Activated CD4-positive, CD25-positive, alpha-beta regulatory T cell treated with anti-CD3 and anti-CD28 coated beads, Interleukin-2, amount 50 U/mL, for 24 hours (primary cell): Measurements from ENCODE around the gene CD38.

Experiments used
- ATAC-seq, 2 donors: fragments of 150-1000 bp; cut with Tn5 transposase; one replicate each; pipeline ENCODE4 v1.10.0; 2021; ENCODE audit warnings: mild to moderate bottlenecking in 1 of 2, moderate library complexity in 1 of 2

Gene CD38

DNA sequence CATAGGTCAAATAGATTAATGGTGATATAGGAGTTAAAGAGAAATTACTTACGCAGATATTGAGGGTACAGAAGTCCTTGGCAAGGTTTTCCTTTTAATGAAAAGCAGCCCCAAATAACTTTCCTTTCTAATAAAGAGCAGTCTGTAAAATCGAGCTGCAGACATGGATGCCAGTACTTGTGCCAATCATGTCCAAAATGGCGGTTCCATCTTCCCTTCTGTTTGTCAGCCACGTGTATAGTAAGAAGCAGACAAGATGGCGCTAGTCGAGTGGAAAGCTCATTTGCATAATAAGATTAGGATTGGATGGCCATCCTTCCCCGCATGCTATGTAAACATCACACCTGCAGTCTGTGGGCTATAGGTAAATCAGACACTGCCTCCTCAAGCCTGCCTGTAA, 92.0 kb downstream of the CD38 start:
- no peak for ATAC-seq

DNA sequence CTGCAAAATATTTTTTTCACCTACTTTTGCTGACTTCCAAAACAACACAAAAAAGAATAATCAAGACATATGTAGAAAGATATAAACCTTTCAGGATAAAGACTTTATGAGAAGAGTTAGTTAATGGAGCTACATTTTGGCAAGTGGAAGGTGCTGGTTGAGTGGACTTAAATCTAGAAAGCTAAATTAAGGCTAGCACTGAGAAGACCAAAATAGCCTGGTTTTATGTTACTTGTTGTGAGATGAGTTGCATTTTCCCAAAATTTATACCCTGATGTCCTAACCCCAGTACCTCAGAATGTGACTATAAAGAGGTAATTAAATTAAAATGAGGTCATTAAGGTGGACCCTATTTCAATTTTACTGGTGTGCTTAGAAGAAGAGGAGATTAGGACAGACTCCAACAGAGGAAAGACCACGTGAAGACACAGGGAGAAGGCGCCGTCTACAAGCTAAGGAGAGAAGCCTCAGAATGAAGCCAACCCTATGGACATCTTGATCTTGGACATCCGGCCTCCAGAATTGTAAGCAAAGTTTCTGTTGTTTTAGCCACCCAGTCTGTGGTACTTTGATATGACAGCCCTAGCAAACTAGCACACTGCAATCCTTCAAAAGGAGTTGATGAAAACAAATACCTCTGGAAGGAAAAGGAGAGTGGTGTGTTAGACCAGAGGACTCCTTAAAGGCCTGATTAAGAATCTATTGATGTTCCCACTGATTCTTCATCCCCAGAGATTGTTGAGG, 93.0 kb downstream of the CD38 start:
- ATAC-seq = no peak

DNA sequence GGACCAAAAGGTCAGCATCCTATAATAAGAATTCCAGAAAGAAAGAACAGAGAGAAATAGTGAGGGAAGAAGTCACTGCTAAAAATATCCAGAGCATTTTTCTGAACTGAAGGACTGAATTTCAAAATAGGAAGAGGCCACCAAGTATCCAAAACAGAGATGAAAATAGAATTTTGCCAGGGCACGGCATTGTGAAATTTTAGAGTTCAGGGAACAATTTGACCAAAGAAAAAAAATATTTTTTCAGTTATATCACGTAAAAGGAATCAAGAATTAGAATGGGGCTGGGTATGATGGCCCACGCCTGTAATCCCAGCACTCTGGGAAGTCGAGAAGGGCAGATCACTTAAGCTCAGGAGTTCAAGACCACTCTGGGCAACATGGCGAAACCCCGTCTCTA, 95.0 kb downstream of the CD38 start:
- ATAC-seq = no peak

DNA sequence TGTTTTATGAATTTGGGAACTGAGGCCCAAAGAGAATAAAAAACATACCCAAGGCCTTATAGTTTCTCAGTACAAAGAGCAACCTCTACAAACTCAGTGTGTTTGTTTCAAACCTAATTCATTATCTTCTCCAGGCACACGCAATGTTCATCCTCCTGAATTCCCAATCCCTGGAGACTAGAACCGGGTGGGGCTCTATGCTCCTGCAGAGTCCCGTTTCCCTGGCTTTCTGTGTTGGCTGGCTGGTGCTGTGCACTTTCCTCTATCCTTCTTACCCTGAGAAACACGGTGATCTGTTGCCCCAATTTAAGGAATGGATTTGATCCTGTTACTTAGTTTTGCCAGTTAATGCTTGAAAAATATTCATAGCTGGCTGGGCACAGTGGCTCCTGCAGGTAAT, 96.5 kb downstream of the CD38 start:
- no peak for ATAC-seq

DNA sequence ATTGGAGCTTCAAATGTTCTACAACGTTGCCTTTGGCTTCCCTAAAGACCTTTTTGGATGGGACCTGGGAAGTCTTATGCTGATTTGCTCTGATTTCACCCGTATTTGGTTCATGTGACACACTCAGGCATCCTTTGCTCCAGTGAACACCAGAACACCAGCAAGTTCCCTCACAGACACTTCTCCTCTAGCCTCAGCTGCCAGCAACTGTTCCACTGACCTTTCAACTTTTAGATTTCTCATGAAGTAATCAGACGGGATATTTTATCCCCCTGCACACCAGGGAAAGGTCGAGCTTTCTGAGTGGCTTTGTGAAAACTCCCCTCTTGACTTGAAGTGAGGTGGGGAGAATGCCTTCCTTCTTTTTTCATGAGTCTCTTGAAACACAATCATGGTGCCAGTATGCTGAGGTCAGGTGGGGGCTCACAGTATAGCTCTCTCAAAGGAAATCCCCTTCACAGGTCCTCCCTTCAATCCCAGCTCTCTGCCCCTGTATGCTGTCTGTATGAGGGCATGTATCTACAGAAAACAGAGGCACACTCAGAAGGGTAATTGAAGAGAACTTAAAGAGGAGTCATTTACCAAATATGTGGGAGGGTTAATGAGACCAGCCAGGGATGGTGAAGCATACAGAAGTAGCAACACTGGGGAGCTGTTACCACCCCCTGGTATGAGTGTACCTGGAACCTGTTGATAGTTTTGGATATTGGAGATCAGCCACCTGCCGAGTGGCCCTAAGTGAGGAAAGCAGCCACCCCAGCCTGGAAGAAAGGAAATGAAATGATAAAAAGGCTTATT, 97.7 kb downstream of the CD38 start:
- no peak for ATAC-seq

DNA sequence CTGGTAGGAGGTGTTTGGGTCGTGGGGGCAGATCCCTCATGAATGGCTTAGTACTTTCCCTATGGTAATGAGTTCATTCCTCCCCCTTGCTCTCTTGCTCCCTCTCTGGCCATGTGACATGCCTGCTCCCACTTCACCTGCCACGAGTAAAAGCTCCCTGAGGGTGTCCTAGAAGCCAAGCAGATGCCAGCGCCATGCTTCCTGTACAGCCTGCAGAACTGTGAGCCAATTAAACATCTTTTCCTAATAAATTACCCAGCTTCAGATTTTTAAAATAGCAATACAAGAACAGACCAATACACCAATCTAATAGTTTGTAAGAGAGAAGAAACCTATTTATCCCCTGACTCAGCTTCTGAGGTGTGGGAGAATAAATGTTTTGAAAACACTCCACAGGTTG, 99.9 kb downstream of the CD38 start:
- no peak for ATAC-seq

DNA sequence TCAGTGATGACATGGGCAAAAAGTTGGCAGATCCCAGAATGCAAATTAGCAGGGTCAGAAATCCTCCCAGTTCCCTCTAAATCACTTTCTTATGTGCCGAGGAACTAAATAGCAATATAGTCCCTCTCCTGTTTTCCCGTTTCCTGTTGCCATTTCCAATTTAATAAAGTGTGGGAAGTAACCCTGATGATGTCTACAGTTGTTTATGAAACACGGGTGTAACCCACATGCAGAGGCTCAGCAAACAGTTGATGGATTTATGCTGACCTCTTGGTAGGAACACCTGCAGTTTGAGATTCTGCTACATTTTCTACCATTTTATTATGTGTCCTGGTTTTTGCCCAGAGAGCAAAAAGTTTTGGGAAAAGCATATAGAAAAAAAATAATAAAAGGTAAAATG, 103.7 kb downstream of the CD38 start:
- no peak for ATAC-seq

DNA sequence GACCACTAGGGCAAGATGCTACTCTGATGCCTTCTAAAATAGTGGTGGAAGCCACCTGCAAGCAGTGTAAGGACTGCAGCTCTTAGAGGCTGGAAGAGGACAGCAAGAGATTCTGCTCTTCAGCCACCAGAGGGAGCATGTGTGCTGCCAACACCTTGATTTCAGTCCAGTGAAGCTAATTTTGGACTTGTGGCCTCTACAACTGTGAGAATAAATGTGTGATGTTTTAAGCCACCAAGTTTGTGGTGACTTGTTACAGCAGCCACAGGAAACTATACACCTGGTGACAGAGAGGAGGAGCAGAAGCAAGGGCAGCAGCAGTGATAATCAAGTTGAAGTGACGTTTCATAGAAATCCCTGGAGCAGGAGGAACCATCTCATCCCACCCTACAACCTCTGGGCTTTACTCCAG, 104.6 kb downstream of the CD38 start:
- ATAC-seq = peak in 1 of 2 donors; percentile 68

DNA sequence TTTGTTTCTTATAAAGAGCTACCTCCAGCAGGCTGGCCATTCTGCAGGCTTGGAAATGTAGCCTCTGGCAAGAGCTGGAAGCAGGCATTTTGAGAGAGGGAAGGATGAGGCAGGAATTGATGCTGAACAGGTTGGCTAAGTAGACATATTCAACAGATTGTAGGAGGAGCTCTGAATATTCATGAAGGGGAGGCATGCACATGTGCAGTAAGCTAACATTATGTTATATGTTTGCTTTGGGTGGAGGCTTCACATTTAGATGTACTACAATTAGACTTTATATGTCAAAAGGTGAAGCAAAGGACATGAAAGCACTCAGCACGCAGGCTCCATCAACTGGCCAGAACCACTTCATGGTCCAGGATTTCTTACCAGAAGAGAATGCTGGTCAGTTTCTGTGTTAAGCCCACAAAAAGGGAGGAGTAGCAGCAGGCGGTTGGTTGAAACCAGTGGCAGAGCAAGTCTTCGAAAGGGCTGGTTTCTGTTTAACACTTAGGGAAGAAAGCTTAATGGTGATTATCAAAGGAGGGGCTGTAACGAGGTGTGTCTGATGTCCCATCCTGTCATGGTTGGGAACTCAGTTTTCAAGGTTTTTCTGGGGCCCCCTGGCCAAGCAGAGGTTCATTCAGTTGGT, 105.6 kb downstream of the CD38 start:
- ATAC-seq = no peak

DNA sequence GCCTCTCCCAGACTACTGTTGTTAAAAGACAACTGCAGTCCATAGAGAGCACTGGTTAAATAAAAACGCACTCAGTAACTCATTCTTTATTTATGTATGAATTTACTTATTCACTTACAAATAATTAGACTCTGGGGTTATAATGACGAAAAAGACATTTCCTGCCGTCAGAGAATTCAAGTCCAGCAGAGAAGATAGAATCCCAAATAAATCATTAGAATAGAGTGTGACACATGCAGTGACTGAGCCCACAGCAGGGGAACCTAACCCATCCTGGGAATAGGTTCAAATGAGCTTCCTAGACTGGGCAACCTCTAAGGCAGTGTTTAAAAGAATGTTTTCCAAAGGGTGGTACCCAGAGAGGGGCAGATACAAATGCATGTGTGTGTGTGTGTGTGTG, 106.5 kb downstream of the CD38 start:
- no peak for ATAC-seq

DNA sequence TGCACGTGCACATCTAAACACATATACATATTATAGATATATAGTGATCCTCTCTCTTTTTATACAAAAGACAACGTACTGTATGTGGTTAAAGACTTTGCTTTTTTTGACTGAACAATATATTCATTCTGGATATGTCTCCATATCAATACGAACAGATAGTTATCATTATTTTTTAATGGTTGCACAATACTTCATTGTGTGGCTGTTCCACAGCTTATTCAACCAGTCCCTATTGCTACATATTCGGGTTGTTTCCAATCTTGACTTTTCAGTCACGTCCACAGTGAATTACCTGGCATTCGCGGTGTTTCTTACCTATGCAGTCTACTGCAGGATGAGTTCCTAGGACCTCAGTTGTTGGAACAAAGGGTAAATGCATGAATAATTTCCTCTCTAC, 107.3 kb downstream of the CD38 start:
- no peak for ATAC-seq

DNA sequence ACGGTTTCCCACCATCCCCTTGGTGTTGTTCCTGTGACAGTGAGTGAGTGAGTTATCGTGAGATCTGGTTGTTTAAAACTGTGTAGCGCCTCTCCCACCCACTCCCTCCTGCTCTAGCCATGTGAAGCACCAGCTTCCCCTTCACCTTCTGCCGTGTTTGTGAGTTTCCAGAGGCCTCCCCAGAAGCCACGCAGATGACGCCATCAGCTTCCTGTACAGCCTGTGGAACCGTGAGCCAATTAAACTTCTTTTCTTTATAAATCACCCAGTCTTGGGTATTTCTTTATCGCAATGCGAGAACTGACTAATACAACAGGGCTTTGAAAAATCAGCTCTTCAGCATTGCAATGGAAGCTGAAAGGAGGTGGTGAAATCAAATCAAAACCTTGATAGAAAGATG, 110.4 kb downstream of the CD38 start:
- no peak for ATAC-seq

DNA sequence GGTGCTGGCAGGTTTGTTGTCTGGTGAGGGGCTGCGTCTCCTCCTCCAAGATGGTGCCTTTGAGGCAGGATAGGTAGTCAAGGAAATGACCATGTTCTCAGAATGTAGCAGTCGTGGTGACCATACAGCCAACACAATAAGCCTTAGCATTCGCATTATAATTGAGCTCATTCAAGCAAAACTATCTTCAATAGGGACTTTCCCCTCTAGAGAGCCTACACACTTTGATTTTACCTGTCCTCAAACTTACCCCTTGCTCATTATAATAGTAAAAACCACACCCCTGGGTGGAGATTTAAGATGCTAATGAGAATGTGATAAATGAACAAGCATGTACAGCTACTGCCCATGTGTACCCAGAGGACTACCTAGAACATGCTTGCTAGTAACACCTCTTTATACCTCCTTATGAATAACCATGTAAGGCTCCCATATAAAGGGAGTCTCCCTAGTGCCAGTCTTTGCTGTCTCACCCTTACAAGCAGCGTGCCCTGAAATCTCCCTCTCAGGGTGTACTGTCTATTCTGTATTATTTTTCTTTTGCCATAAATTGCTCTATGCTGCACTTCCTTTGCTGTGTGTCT, 112.2 kb downstream of the CD38 start:
- no peak for ATAC-seq

DNA sequence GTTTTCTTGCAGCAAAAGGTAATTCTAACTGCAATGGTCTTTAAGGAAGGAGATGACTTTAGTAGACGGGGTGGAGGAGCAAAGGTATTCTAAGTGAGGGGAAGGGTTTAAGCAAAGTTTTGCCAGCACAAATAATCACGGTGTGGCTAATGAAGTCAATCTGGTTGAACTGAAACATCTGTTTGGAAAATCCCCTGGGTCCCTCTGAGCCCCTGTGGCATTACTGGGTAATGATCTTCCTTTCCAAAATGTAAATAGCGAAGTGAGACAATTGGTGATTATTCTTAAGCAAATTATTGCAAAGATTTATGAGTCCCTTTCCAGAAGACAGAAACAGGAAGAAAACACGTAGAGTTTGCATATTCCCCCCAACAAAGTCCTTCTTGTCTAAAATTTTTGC, 113.2 kb downstream of the CD38 start:
- ATAC-seq = no peak

DNA sequence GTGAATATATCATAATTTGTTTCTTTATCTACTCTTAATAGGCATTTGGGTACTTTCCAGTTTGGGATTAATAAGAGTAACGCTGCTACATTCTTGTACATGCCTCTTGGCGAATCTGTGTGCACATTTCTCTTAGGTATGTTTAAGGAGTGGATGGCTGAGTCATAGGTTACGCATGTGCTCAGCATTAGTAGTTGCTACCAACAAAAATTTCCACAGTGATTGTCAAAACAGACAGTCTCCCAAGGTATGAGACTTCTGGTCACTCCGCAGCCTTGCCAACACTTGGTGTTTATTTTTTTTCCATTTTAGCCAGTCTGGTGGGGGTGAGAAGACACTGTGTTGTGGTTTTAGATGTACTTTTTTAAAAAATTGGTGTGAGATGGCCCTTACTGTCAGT, 115.8 kb downstream of the CD38 start:
- no peak for ATAC-seq

DNA sequence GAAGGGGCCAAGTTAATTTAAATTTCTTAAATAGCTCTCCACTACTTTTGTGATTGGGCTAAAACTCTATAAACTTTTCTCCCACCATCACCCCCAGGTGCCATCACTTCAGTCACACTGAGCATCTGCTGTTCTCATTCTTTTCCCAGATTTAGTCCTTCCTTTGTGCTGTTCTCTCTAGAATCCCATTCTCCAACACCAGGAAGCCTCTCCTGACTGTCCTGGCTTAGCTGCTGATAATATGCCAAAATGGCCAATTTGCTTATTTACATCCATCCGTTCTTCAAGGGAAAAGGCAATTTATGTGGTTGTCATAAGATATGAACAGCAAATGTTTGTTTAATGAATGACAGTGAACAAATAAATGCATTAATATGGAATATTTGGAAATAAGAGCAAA, 116.3 kb downstream of the CD38 start:
- ATAC-seq = no peak

DNA sequence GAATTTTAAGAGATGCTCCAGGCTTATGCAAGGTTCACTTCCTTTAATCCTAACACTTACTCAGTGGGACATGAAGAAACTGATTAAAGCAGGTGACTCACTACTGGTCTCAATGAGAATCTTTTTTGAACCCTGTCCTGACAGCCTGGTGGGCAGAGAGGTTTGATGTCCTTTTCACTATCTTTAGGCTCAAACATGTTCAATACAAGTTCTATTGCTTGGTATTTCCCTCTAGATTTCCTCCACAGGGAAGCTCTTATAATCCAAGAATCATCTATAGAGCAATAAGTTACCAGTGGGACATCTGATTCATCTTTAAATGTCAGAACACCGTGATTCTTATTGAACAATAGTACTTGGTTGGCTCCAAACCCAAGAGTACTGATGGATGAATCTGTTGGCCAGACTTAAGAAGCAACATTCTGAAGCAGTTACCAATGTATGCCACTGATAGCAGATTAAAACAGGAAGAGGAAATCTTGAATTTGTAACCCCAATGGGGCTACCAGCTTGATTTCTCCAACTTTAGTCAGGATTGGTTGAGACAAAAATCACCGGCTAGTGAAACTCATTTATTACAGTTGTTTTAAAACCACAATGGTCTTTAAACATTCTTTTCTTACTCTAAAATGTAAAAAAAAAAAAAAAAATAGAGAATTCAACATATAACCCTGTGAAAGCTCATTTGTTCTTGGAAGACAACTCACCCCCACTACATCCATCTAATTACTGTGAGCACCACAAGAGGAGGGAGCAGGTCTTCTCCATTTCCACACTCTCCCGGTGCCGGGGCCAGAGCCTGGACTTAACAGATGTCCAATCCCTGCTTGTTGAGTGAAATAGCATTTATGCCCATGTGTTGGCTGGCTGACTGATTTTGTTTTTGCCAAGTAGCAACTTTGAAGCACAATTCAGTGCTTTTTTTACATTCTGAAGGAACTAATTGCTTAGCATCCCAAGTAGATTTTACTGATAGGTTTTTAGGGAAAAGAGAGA, 117.1 kb downstream of the CD38 start:
- no peak for ATAC-seq

DNA sequence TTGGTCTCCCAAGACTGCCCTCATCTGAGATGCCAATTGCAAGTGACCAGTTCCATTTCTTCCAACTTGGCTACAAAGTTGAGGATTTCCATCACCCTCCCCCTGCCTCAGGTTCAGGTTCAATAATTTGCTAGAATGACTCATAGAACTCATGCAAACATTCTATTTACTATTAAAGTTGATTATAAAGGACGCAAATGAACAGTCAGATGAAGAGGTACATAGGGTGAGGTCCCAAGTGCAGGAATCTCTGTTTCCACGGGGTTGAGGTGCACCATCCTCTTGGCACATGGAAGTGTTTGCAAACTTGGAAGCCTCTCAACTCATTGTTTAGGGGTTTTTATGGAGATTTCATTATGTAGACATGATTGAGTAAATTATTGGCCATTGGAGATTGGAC, 119.4 kb downstream of the CD38 start:
- ATAC-seq = no peak

DNA sequence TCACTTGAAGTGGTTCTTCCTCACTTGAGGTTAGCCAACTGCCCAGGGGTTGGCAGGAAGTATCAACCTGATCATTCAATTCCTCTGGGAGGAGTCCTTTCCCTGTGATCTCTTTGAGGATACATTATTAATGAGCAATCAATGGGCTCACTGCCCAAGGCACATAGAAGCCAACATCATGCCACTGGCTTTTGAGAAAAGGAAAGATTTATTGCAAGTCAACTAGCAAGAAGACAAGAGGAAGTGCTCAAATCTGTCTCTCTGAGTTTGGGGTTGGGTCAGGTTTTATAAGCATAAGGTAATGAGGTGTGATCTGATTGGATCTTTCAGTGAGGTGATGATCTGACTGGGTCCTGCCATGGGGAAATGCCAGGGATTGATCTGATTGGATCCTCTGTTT, 120.8 kb downstream of the CD38 start:
- ATAC-seq = no peak

DNA sequence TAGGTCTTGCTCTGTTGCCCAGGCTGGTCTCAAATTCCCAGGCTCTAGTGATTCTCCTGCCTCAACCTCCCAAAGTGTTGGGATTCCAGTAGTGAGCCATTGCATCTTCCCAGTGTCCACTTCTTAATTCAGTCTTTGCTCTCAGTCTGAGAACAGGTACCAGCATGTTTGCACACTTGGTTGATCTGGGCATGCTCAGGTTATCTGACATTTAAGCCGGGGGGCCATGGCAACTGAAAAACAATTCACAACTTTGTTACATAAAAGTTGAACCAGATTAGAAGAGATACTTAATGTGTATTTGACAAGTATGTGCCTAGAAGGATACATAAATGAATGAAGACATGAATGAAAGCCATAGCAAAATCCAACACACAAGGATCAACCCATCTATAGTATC, 121.4 kb downstream of the CD38 start:
- no peak for ATAC-seq

DNA sequence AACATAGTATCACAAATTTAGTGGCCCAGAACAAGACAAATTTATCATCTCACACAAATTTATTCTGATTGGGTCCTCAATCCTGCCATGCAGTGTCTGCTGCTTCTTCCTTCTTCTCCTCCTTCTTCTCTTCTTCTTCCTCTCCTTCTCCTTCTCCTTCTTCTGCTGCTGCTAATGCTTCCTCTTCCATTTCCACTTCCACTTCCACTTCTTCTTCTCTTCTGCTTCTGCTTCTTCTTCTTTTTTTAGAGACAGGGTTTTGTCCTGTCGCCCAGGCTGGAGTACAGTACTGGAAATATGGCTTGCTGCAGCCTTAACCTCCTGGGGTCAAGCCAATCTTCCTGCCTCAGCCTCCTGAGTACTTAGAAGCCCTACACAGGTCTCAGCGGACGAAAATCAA, 122.9 kb downstream of the CD38 start:
- ATAC-seq = no peak

DNA sequence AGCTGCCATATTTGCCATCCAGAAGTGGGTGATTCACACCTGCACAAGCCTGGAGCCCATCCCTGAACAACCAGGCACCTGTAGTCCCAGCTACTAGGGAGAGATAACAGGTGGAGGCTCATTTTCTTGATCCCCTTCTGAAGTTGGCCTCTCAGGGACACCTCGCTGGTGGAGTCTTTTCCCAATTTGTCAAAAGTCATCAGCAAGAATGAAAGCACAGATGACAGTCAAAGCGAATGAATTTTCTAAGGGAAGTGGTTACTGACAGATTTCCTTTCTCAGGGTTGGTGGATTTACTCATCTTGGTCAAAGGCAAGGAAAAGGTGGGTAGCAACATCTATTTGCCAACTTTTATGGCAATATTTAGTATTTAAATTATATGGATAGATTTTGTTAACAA, 123.9 kb downstream of the CD38 start:
- no peak for ATAC-seq
